ENCODE data around the gene ITPR2. TPM values are rescaled to one million over a fixed set of nuclear protein-coding genes. Genes with fewer than 3 reads are reported as not detected.
"Not testable (repeated sequence)": the region's sequence is repeated elsewhere in the genome, so short reads cannot be mapped to it uniquely, and the experiment has no call there.

Gene ITPR2
- total RNA-seq, 1 donor, result 33.4 TPM

DNA sequence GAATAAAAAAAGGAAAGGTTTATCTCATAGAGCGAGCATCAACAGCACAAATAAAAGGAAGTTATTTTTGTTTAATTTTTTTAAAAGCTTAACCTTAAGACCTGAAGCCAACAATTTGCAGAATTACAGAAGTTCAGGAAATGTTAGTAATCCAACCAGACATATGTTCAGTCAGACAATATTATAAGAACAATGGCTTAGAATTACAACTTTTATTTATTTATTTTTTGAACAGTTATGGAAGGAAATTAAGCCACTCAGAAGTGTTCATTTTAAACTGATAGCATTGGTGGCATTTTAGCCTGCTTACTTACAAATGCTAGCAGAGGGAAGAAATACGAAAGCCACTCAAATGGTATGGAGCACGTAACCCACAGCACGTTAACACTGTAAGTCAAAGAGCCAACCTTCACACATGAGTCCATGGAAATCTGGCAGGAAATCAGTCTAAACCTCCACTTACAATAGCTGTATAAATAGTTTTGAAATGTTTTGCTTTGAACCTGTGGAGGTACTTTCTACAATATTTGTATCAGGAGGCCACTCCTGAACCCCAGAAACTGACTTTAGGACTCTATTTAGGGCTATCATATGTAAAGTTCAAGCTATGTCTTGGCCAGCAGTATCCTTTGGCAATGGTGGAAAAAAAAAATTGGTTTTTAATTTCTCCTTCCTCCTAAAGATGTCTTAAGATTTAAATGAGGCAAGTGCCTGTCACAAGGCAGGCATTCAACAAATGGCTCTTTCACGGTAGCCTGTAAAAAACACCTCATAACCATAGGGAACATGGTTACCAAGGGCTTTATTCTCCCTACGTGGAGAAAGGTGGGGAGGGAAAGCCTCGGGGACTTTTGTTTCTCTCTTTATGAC is 102.3 kb downstream of the ITPR2 start:
- Histone ChIP-seq H3K27me3 (ENCODE audit: insufficient read depth, low read length) (no peaks in the 10 kb centered on the region), H3K9me3 (ENCODE audit: low read depth, low read length) (no peaks in the 10 kb centered on the region), H3K4me3 (ENCODE audit: low read length) (no peak overlapping the region), H3K4me1 (ENCODE audit: insufficient read depth, low read length) (peaks cover 37% of the 10 kb centered on the region)

DNA sequence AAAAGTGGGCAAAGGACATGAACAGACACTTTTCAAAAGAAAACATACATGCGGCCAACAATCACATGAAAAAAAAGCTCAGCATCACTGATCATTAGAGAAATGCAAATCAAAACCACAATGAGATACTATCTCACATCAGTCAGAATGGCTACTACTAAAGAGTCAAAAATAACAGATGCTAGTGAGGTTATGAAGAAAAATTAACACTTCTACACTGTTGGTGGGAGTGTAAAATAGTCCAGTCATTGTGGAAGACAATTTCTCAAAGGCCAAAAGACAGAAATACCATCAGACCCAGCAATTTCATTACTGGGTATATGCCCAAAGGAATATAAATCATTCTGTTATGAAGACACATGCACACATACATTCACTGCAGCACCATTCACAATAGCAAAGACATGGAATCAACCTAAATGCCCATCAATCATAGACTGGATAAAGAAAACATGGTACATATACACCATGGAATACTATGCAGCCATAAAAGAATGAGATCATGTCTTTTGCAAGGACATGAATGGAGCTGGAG is 103.8 kb downstream of the ITPR2 start:
- H3K9me3 ChIP-seq (ENCODE audit: low read depth, low read length); H3K27me3 ChIP-seq (ENCODE audit: insufficient read depth, low read length); H3K4me3 ChIP-seq (ENCODE audit: low read length): not testable (repeated sequence)
- peaks cover 28% of the 10 kb centered on the region for H3K4me1 ChIP-seq (ENCODE audit: insufficient read depth, low read length)

DNA sequence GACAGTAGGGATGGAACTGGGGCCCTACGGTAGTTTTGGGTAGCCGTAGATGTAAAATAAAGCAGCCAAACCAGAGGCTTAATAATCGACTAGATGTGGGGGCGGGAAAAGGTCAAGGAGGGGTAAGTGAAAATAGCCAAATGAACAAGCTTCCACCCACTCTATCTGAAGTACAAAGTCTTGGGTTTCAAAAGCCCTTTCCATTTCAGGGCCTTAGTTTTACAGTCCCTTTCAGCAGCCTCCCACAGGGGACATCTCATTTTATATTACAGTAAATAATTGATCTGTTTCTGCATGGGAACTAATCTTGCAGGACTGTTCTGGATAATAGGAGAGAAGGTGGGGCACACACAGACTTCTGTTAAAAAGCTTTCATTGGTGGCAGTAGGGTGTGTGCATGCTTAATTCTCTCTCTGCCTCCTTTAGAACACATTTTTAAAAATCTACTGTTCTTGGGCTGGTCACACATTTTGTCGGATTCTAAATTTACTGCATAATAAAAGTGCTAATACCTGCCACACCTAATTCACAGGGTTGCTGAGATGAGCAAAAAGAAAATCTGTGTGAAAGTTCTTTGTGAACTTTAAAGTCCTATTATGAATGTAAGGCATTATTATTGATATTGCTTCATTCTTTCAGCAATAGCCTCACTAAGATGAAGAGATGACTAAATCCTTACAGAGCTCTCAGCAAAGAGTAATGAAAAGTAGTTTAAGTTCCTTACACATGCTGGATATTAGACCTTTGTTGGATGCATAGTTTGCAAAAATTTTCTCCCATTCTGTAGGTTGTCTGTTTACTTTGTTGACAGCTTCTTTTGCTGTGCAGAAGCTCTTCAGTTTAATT is 104.6 kb downstream of the ITPR2 start:
- Histone ChIP-seq H3K27me3 (ENCODE audit: insufficient read depth, low read length) (no peaks in the 10 kb centered on the region), H3K9me3 (ENCODE audit: low read depth, low read length) (no peaks in the 10 kb centered on the region), H3K4me1 (ENCODE audit: insufficient read depth, low read length) (peaks cover 27% of the 10 kb centered on the region), H3K4me3 (ENCODE audit: low read length) (no peak overlapping the region)

DNA sequence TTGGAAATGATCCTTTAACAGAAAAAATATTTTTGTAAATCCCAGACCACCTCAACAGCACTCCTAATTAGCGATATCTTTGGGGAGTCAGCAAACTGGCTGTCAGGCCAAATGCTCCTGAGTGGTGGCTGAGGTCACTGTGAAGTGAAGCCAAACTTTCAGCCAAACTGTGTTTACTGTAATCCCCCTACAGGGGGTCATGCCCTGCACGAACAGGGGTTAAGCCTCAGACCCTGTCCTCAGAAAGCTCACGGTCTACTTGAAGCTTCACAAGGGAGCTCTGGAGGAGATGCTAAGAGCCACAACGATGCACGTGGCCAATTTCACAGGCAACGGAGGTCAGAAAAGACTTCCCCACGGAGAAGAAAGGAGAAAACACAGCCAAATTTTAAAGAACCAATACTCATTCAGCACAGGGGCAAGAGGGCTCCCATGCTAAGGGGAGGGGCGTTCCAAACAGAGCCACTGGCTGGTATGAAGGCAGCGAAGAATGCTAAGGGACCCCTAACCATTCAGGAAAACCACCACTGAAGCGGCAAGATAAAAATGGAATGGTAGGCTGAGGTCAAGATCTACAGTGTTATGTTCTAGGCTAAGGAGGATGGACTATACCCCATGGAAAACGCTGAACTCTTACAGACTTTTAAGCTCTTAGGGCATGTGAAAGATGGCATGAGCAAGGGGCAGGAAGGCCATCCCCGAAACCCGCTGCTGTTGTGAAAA is 105.4 kb downstream of the ITPR2 start:
- Histone ChIP-seq H3K27me3 (ENCODE audit: insufficient read depth, low read length) (no peaks in the 10 kb centered on the region), H3K9me3 (ENCODE audit: low read depth, low read length) (no peaks in the 10 kb centered on the region), H3K4me3 (ENCODE audit: low read length) (no peak overlapping the region), H3K4me1 (ENCODE audit: insufficient read depth, low read length) (peaks cover 21% of the 10 kb centered on the region)

DNA sequence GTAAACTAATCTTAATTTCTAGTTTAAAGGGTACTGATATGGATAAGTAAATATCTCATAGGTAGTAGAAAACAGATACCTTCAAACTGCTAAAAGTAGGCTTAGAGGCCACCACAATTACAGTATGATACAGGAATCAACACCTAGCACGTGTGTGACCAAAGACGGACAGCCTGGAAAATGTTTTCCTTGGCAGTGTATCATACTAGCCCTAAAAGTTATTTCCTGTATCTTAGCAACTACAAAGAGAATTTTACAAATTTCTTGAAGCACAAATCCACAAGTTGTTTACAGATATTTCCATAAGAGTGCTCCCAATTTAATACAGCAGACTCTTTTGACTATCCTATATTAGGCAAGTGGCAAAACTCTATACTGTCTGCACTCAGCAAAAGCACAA is 106.0 kb downstream of the ITPR2 start:
- Histone ChIP-seq H3K4me1 (ENCODE audit: insufficient read depth, low read length) (peaks cover 14% of the 10 kb centered on the region), H3K9me3 (ENCODE audit: low read depth, low read length) (no peaks in the 10 kb centered on the region), H3K4me3 (ENCODE audit: low read length) (no peak overlapping the region), H3K27me3 (ENCODE audit: insufficient read depth, low read length) (no peaks in the 10 kb centered on the region)

DNA sequence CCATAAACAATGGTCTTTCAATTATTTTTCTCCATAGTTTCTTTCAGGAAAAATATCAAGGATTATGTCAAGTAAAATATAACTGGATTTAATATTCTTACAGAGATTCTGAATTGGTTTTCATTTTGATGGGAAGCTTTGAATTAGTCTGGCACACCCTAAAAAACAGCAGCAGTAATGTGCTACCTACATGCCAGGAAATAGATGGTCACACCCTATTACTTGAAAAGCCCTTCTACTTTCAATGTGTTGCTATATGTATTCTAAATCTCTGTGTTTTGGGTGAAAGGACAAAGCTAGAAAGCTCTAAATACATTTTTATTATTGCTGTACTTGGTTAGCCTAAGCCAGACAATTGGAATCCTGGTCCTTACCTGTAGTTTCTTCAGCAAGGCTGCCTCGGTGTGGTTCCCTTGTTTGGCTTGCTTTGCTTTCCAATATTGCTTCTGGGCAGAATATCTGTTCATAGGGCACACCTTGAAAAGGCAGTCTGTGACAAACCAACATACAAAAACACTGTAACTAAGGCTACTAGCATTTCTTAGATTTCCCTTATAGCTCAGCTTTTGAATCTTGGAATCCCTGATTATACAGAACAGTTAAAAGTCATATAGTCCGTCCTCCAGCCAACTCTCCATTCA is 107.6 kb downstream of the ITPR2 start:
- no peaks in the 10 kb centered on the region for H3K27me3 ChIP-seq (ENCODE audit: insufficient read depth, low read length)
- H3K4me3 ChIP-seq (ENCODE audit: low read length), result no peak overlapping the region
- H3K4me1 ChIP-seq (ENCODE audit: insufficient read depth, low read length), result no peaks in the 10 kb centered on the region
- H3K9me3 ChIP-seq (ENCODE audit: low read depth, low read length), result no peaks in the 10 kb centered on the region

DNA sequence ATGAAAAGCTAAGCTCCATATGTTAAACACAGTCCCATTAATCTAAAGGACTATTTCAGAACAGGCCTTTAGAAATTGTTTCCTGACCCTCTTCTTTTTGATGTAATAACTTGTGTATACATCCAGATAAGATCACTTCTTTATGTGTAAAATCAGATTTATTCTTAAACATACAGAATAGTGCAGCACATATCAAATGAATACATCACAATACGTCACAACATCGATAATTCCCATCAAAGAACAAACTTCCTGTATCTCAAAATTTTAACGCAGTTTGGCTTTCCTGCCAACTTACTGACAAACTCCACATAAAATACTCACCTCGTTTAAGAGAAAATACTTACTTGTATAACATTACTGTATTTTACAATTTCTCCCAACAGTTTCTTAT is 108.7 kb downstream of the ITPR2 start:
- Histone ChIP-seq H3K4me1 (ENCODE audit: insufficient read depth, low read length) (no peaks in the 10 kb centered on the region), H3K27me3 (ENCODE audit: insufficient read depth, low read length) (no peaks in the 10 kb centered on the region), H3K9me3 (ENCODE audit: low read depth, low read length) (no peaks in the 10 kb centered on the region), H3K4me3 (ENCODE audit: low read length) (no peak overlapping the region)

DNA sequence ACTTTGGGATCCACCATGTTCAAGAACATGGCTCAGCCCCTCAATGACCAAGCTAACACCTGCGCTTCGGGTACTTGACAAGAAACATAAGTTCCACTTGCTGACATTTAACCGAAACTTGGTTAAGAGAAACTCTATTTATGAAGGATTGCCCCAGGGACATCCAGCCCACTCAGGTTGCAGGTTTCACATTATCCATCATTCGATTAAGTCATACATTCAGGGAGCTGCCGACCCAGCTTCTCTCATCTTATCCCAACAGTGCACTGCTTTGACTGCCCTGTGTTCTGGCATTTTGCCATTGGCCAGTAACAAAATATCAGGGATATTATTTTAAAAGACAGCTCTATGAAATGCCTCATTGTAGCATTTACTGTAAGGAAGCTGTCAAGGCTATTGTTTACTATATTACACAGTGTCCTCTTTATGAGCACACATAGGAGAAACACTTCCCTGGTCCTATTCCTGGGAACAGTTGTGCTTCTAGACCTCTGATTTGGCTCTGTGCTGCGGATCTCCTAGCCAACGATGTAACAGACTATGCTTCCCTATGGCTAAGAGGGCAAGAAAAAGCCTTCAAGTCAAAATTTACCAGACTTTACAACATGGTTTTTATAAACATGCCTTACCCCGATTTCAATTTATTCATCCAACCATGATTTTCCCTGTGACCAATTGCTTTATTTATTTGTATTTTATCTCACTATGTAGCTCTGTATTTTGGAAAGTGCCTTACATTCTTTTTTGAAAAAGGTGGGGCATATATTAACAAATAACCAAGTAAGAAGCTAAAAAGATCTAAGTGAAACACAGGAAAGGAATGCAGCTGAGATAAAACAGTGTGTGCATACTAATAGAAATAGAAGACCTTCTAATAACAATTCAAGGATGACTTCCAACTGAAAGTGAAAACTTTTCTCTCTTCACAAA is 109.3 kb downstream of the ITPR2 start:
- no peak overlapping the region for H3K4me3 ChIP-seq (ENCODE audit: low read length)
- H3K9me3 ChIP-seq (ENCODE audit: low read depth, low read length), result no peaks in the 10 kb centered on the region
- H3K27me3 ChIP-seq (ENCODE audit: insufficient read depth, low read length), result no peaks in the 10 kb centered on the region
- no peaks in the 10 kb centered on the region for H3K4me1 ChIP-seq (ENCODE audit: insufficient read depth, low read length)

DNA sequence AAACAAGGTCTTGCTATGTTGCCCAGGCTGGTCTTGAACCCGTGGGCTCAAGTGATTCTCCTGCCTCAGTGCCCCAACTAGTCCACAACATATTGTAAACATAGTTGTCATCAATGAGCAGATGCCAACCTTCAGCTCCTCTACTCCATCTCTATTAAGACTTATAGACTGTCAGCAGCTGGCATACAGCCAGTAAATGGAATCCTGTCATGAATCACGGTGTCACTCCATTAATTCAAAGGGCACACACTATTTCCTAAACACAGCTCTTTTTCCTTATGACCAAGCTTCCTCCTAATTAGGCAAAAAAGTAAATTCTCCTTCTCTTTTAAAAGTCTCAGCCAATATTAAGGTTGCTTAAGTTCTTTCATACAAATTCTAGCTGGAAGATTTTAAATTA is 111.2 kb downstream of the ITPR2 start:
- no peaks in the 10 kb centered on the region for H3K27me3 ChIP-seq (ENCODE audit: insufficient read depth, low read length)
- H3K9me3 ChIP-seq (ENCODE audit: low read depth, low read length), result no peaks in the 10 kb centered on the region
- H3K4me3 ChIP-seq (ENCODE audit: low read length), result no peak overlapping the region
- no peaks in the 10 kb centered on the region for H3K4me1 ChIP-seq (ENCODE audit: insufficient read depth, low read length)

DNA sequence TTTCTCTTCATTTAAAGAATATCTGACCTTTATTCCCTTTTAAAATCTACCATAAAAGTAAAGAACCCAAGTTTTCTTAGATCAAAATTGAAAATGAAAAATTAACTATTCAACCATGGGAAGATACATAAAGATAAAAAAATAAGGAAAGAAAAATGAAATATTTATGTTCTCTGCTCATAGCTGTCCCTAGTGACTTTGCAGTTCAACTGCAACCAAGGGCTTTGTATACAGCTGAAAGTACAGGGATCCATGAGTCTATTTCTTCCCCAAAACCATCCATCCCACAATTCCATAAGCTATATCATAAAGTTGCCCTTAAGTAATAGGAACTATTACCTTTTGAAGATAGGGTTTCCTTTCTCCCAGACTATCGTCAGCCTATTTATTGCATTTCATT is 113.1 kb downstream of the ITPR2 start:
- H3K4me3 ChIP-seq (ENCODE audit: low read length), result no peak overlapping the region
- no peaks in the 10 kb centered on the region for H3K9me3 ChIP-seq (ENCODE audit: low read depth, low read length)
- no peaks in the 10 kb centered on the region for H3K27me3 ChIP-seq (ENCODE audit: insufficient read depth, low read length)
- H3K4me1 ChIP-seq (ENCODE audit: insufficient read depth, low read length), result no peaks in the 10 kb centered on the region

DNA sequence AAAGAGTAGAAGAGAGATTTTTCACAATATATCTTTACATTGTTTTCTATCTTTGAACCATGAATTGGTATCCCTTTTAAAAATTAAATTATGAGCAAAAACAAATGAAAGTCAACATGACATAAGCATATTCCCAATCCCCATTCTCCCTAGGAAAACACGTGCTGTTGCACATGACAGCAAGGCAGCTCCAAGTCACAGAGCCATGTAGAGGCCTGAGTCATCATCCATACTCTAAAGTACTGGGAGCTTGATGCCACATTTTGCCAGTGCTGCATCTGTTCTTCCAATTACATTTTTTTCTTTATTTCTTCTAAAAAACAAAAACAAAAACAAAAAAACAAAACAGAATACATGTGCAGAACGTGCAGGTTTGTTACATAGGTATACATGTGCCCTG is 115.2 kb downstream of the ITPR2 start:
- H3K27me3 ChIP-seq (ENCODE audit: insufficient read depth, low read length), result no peaks in the 10 kb centered on the region
- H3K4me1 ChIP-seq (ENCODE audit: insufficient read depth, low read length), result no peaks in the 10 kb centered on the region
- no peaks in the 10 kb centered on the region for H3K9me3 ChIP-seq (ENCODE audit: low read depth, low read length)
- H3K4me3 ChIP-seq (ENCODE audit: low read length), result no peak overlapping the region

DNA sequence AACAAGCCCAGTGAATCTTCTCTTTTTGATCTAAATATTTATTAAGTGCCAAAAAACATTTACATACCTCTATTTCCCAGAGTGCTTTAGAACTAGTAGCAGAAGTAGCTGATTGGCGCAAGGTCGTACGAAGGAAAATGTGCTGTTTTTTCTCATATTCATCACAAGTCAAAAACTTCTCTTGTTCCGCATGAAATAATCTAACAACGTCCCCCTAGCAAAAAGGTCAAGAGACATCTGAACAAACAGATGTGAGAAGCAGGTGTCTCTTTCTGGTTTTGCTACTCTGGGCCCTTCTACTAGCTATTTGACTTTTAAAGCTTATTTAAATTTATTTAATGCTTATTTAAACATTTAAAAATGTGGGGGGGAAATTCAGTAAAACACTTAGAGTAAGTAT is 117.8 kb downstream of the ITPR2 start:
- Histone ChIP-seq H3K27me3 (ENCODE audit: insufficient read depth, low read length) (no peaks in the 10 kb centered on the region), H3K9me3 (ENCODE audit: low read depth, low read length) (no peaks in the 10 kb centered on the region), H3K4me1 (ENCODE audit: insufficient read depth, low read length) (no peaks in the 10 kb centered on the region), H3K4me3 (ENCODE audit: low read length) (no peak overlapping the region)

DNA sequence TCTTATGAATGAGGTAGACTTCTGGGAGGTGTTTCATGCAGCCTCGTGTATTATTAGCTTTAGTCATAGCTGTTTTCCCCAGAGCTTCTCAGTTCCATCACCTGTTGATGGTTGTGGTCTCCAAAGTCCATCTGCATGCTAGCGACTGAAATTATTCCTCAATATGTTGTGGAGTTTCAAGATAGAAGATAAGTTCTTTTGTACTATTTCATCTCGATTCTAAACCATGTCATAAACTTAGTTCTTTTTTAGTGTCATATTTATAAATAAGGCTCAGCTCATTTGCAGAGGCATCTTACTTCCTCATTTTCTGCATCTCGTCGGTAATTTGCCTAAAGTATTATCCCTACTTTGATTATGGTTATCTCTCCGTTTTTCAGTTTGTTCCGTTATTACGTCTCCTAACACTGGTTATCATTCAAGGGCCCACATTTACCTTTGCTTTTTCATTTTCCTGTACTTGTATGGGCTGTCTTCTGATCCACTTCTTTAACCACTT is 119.1 kb downstream of the ITPR2 start:
- no peaks in the 10 kb centered on the region for H3K4me1 ChIP-seq (ENCODE audit: insufficient read depth, low read length)
- no peak overlapping the region for H3K4me3 ChIP-seq (ENCODE audit: low read length)
- no peaks in the 10 kb centered on the region for H3K27me3 ChIP-seq (ENCODE audit: insufficient read depth, low read length)
- H3K9me3 ChIP-seq (ENCODE audit: low read depth, low read length), result no peaks in the 10 kb centered on the region
